ENCODE results near the gene SYT2.

GRCh38 chr1:202639500-202639899, 70.8 kb downstream of the SYT2 start:
- TF ChIP-seq CTCF (IDR thresholded peaks at IDR 0.05) = no peak
- TF ChIP-seq ZFX (IDR thresholded peaks at IDR 0.05; ENCODE audit: borderline replicate concordance) = no peak
